KOPT-K1 (cell line): ENCODE measurements around the gene TGM6.
"Not testable (repeated sequence)": the region's sequence is repeated elsewhere in the genome, so short reads cannot be mapped to it uniquely, and the experiment has no call there.

Source experiments
- H3K27ac ChIP-seq: fragments of 200-600 bp; sonication (generic); 2 replicates; pipeline ENCODE4 v1.5.1; 2016; ENCODE audit warnings: antibody characterized with exemption, mild to moderate bottlenecking, low read depth, low read length; ENCODE audit not compliant: poor library complexity, severe bottlenecking
- H3K36me3 ChIP-seq: fragments of 200-600 bp; sonication (generic); 2 replicates; pipeline ENCODE4 v1.5.1; 2017; ENCODE audit warnings: antibody characterized with exemption, mild to moderate bottlenecking, low read length, moderate library complexity; ENCODE audit not compliant: insufficient read depth
- H3K9me3 ChIP-seq: fragments of 200-600 bp; sonication (generic); 2 replicates; pipeline ENCODE4 v1.5.1; 2017; ENCODE audit warnings: antibody characterized with exemption, low read length, mild to moderate bottlenecking; ENCODE audit not compliant: insufficient read depth, poor library complexity, severe bottlenecking

TGM6 gene

GRCh38 chr20:2399390-2399789 is 18.7 kb downstream of the TGM6 start:
- no peak overlapping the region for H3K27ac ChIP-seq
- no peaks in the 10 kb centered on the region for H3K9me3 ChIP-seq
- H3K36me3 ChIP-seq = no peaks in the 10 kb centered on the region

GRCh38 chr20:2400290-2400689 is 19.6 kb downstream of the TGM6 start:
- Histone ChIP-seq H3K27ac (no peak overlapping the region), H3K9me3 (peaks cover 6% of the 10 kb centered on the region), H3K36me3 (no peaks in the 10 kb centered on the region)

- Histone ChIP-seq H3K36me3 (no peaks in the 10 kb centered on the region), H3K9me3 (peaks cover 7% of the 10 kb centered on the region), H3K27ac (no peak overlapping the region)
Measured at GRCh38 chr20:2401527-2401926, 20.8 kb downstream of the TGM6 start.

GRCh38 chr20:2402271-2402980 is 21.7 kb downstream of the TGM6 start:
- H3K36me3 ChIP-seq = no peaks in the 10 kb centered on the region
- H3K9me3 ChIP-seq = peaks cover 7% of the 10 kb centered on the region
- no peak overlapping the region for H3K27ac ChIP-seq

- Histone ChIP-seq H3K9me3 (peaks cover 7% of the 10 kb centered on the region), H3K27ac (no peak overlapping the region), H3K36me3 (no peaks in the 10 kb centered on the region)
Measured at GRCh38 chr20:2403291-2404052, 22.8 kb downstream of the TGM6 start.

GRCh38 chr20:2405693-2406065 is 25.0 kb downstream of the TGM6 start:
- H3K9me3 ChIP-seq = peaks cover 7% of the 10 kb centered on the region
- H3K27ac ChIP-seq = no peak overlapping the region

GRCh38 chr20:2407355-2407754 is 26.7 kb downstream of the TGM6 start:
- H3K27ac ChIP-seq, H3K36me3 ChIP-seq, H3K9me3 ChIP-seq: not testable (repeated sequence)

More at GRCh38 chr20:2405693-2406065, 25.0 kb downstream of the TGM6 start:
- no peaks in the 10 kb centered on the region for H3K36me3 ChIP-seq

GRCh38 chr20:2408111-2408510 is 27.4 kb downstream of the TGM6 start:
- Histone ChIP-seq H3K27ac (no peak overlapping the region), H3K36me3 (no peaks in the 10 kb centered on the region), H3K9me3 (peaks cover 7% of the 10 kb centered on the region)

- Histone ChIP-seq H3K9me3 (no peaks in the 10 kb centered on the region), H3K27ac (no peak overlapping the region), H3K36me3 (no peaks in the 10 kb centered on the region)
Measured at GRCh38 chr20:2416541-2417212, 36.0 kb downstream of the TGM6 start.

- H3K9me3 ChIP-seq = no peaks in the 10 kb centered on the region
- no peak overlapping the region for H3K27ac ChIP-seq
- H3K36me3 ChIP-seq = no peaks in the 10 kb centered on the region
Measured at GRCh38 chr20:2417213-2417541, 36.5 kb downstream of the TGM6 start.

GRCh38 chr20:2418388-2418787 is 37.7 kb downstream of the TGM6 start:
- no peak overlapping the region for H3K27ac ChIP-seq
- H3K9me3 ChIP-seq = no peaks in the 10 kb centered on the region
- H3K36me3 ChIP-seq = no peaks in the 10 kb centered on the region

GRCh38 chr20:2420510-2420909 is 39.8 kb downstream of the TGM6 start:
- no peaks in the 10 kb centered on the region for H3K9me3 ChIP-seq
- H3K36me3 ChIP-seq = no peaks in the 10 kb centered on the region

GRCh38 chr20:2421247-2421646 is 40.5 kb downstream of the TGM6 start:
- Histone ChIP-seq H3K36me3 (no peaks in the 10 kb centered on the region), H3K27ac (no peak overlapping the region), H3K9me3 (no peaks in the 10 kb centered on the region)

More at GRCh38 chr20:2420510-2420909, 39.8 kb downstream of the TGM6 start:
- no peak overlapping the region for H3K27ac ChIP-seq

GRCh38 chr20:2429051-2429450 is 48.4 kb downstream of the TGM6 start:
- Histone ChIP-seq H3K36me3 (no peaks in the 10 kb centered on the region), H3K9me3 (no peaks in the 10 kb centered on the region), H3K27ac (no peak overlapping the region)

GRCh38 chr20:2430538-2430937 is 49.8 kb downstream of the TGM6 start:
- Histone ChIP-seq H3K36me3 (no peaks in the 10 kb centered on the region), H3K27ac (no peak overlapping the region), H3K9me3 (no peaks in the 10 kb centered on the region)
